Rectal smooth muscle tissue (tissue), 1 donor: Measurements from ENCODE around the gene LENG8.
A peak's percentile ranks its signal among the peaks of the same experiment; 100 is the strongest.

Experiments
- H3K27ac ChIP-seq: one replicate; pipeline ENCODE4 v1.7.0; 2013; ENCODE audit warnings: low read depth, low read length, inconsistent platforms
- H3K27me3 ChIP-seq: one replicate; pipeline ENCODE4 v1.7.0; 2013; ENCODE audit warnings: low read length; ENCODE audit not compliant: control insufficient read depth, insufficient read depth
- H3K36me3 ChIP-seq: one replicate; pipeline ENCODE4 v1.7.0; 2013; ENCODE audit warnings: low read length; ENCODE audit not compliant: control insufficient read depth, insufficient read depth
- H3K4me1 ChIP-seq: one replicate; pipeline ENCODE4 v1.7.0; 2013; ENCODE audit warnings: low read length; ENCODE audit not compliant: control insufficient read depth, insufficient read depth
- H3K4me3 ChIP-seq: one replicate; pipeline ENCODE4 v1.7.0; 2013; ENCODE audit warnings: low read length
- H3K9ac ChIP-seq: one replicate; pipeline ENCODE4 v1.7.0; 2013; ENCODE audit warnings: low read length

The LENG8 gene

GRCh38 chr19:54448774-54449700 is at the start of gene LENG8:
LENG8 (plus strand) TSS chr19:54449199; CDS start chr19:54451345, 2,146 bp downstream.
- Histone ChIP-seq H3K27ac (peak within 1 kb of the TSS; percentile 99), H3K9ac (peak within 1 kb of the TSS; percentile 93), H3K4me3 (peak within 1 kb of the TSS; percentile 97), H3K4me1 (peaks cover 14% of the 10 kb centered on the region), H3K36me3 (peaks cover 27% of the 10 kb centered on the region), H3K27me3 (no peaks in the 10 kb centered on the region)

- no peaks in the 10 kb centered on the region for H3K4me1 ChIP-seq
- H3K27ac ChIP-seq: no peak overlapping the region
- no peak overlapping the region for H3K9ac ChIP-seq
- H3K27me3 ChIP-seq: no peaks in the 10 kb centered on the region
- no peak overlapping the region for H3K4me3 ChIP-seq
- H3K36me3 ChIP-seq: no peaks in the 10 kb centered on the region
Measured at GRCh38 chr19:54400913-54401312, 48.1 kb upstream of the LENG8 start.

GRCh38 chr19:54403054-54403453 is 45.9 kb upstream of the LENG8 start:
- Histone ChIP-seq H3K36me3 (no peaks in the 10 kb centered on the region), H3K9ac (no peak overlapping the region), H3K4me1 (no peaks in the 10 kb centered on the region), H3K4me3 (no peak overlapping the region), H3K27ac (no peak overlapping the region), H3K27me3 (no peaks in the 10 kb centered on the region)

- H3K27ac ChIP-seq: no peak overlapping the region
- H3K27me3 ChIP-seq: no peaks in the 10 kb centered on the region
- no peak overlapping the region for H3K9ac ChIP-seq
- no peaks in the 10 kb centered on the region for H3K4me1 ChIP-seq
- no peaks in the 10 kb centered on the region for H3K36me3 ChIP-seq
- no peak overlapping the region for H3K4me3 ChIP-seq
Measured at GRCh38 chr19:54405628-54406027, 43.4 kb upstream of the LENG8 start.

- H3K9ac ChIP-seq: no peak overlapping the region
- H3K4me1 ChIP-seq: no peaks in the 10 kb centered on the region
- no peak overlapping the region for H3K4me3 ChIP-seq
- H3K27me3 ChIP-seq: peaks cover under 1% of the 10 kb centered on the region
- H3K27ac ChIP-seq: no peak overlapping the region
- no peaks in the 10 kb centered on the region for H3K36me3 ChIP-seq
Measured at GRCh38 chr19:54407780-54408179, 41.2 kb upstream of the LENG8 start.

GRCh38 chr19:54408456-54409026 is 40.5 kb upstream of the LENG8 start:
- H3K4me3 ChIP-seq: no peak overlapping the region
- no peak overlapping the region for H3K27ac ChIP-seq
- H3K36me3 ChIP-seq: no peaks in the 10 kb centered on the region
- no peaks in the 10 kb centered on the region for H3K4me1 ChIP-seq
- H3K9ac ChIP-seq: no peak overlapping the region
- H3K27me3 ChIP-seq: peaks cover 2% of the 10 kb centered on the region

GRCh38 chr19:54411033-54411432 is 38.0 kb upstream of the LENG8 start:
- no peak overlapping the region for H3K9ac ChIP-seq
- no peak overlapping the region for H3K27ac ChIP-seq
- peaks cover 12% of the 10 kb centered on the region for H3K27me3 ChIP-seq

GRCh38 chr19:54412877-54413276 is 36.1 kb upstream of the LENG8 start:
- Histone ChIP-seq H3K36me3 (no peaks in the 10 kb centered on the region), H3K9ac (no peak overlapping the region), H3K27ac (no peak overlapping the region), H3K4me3 (no peak overlapping the region), H3K27me3 (peaks cover 27% of the 10 kb centered on the region), H3K4me1 (no peaks in the 10 kb centered on the region)

More at GRCh38 chr19:54411033-54411432, 38.0 kb upstream of the LENG8 start:
- Histone ChIP-seq H3K36me3 (no peaks in the 10 kb centered on the region), H3K4me1 (no peaks in the 10 kb centered on the region), H3K4me3 (no peak overlapping the region)

- Histone ChIP-seq H3K27ac (no peak overlapping the region), H3K4me3 (no peak overlapping the region), H3K36me3 (no peaks in the 10 kb centered on the region), H3K9ac (no peak overlapping the region), H3K4me1 (no peaks in the 10 kb centered on the region), H3K27me3 (peaks cover 31% of the 10 kb centered on the region)
Measured at GRCh38 chr19:54414156-54414555, 34.8 kb upstream of the LENG8 start.

GRCh38 chr19:54415208-54415900 is 33.6 kb upstream of the LENG8 start, which contains the start of gene TTYH1:
TTYH1 (plus strand) TSS chr19:54415464; CDS start chr19:54415553, 89 bp downstream.
- Histone ChIP-seq H3K27me3 (peaks cover 36% of the 10 kb centered on the region), H3K9ac (no peak within 1 kb of the TSS), H3K27ac (no peak within 1 kb of the TSS), H3K4me3 (peak within 1 kb of the TSS; percentile 8), H3K4me1 (no peaks in the 10 kb centered on the region), H3K36me3 (no peaks in the 10 kb centered on the region)

- Histone ChIP-seq H3K4me3 (peak overlapping the region; percentile 8), H3K27ac (no peak overlapping the region)
Measured at GRCh38 chr19:54415901-54416673, 32.9 kb upstream of the LENG8 start.

More at GRCh38 chr19:54415901-54416673, 32.9 kb upstream of the LENG8 start:
- H3K4me1 ChIP-seq: no peaks in the 10 kb centered on the region
- H3K36me3 ChIP-seq: no peaks in the 10 kb centered on the region
- no peak overlapping the region for H3K9ac ChIP-seq
- peaks cover 40% of the 10 kb centered on the region for H3K27me3 ChIP-seq
